ENCODE measurements around the gene CFAP58. TPM values are rescaled to one million over a fixed set of nuclear protein-coding genes. Genes with fewer than 3 reads are reported as not detected.

The CFAP58 gene
- under 1 TPM; 0.59 to 0.86 TPM for total RNA-seq

GRCh38 chr10:104353325-104354048 lies at the start of gene CFAP58:
Gene CFAP58, plus strand, starts transcription at chr10:104353833. Its CDS starts 65 bp downstream, at chr10:104353898.
- DNase-seq: peak; percentile 94
- Mint-ChIP-seq H3K9me3 (no peaks in the 10 kb centered on the region), H3K4me3 (peak within 1 kb of the TSS; percentile 5), H3K27me3 (ENCODE audit: low read depth) (no peaks in the 10 kb centered on the region), H3K4me1 (ENCODE audit: low read depth) (no peaks in the 10 kb centered on the region), H3K36me3 (ENCODE audit: low read depth) (no peaks in the 10 kb centered on the region), H3K27ac (peak within 1 kb of the TSS; percentile 8)
- CTCF ChIA-PET: interaction anchor here (0.7 to 3.1 kb wide), 19 partner anchors 10 to 266 kb away, joined by 3 to 27 read pairs (median 4); no protein-coding TSS in a partner anchor
- intact Hi-C loops (cut with micrococcal nuclease): loop anchor here (1.0 to 5.0 kb wide), 4 partner anchors 84 to 436 kb away; partner anchors contain the start of genes GSTO2, SFR1 and STN1

- no peak overlapping the region for H3K27ac Mint-ChIP-seq
- H3K27me3 Mint-ChIP-seq (ENCODE audit: low read depth): peaks cover 3% of the 10 kb centered on the region
- H3K9me3 Mint-ChIP-seq: no peaks in the 10 kb centered on the region
- CTCF ChIA-PET: interaction anchor here (0.6 to 13.4 kb wide), 7 partner anchors 10 to 50 kb away, joined by 4 to 201 read pairs (median 63); partner anchors contain the start of genes CFAP58 and ITPRIP
- peaks cover 63% of the 10 kb centered on the region for H3K4me1 Mint-ChIP-seq (ENCODE audit: low read depth)
- intact Hi-C loops (cut with micrococcal nuclease): no loop called here
- H3K4me3 Mint-ChIP-seq: no peak overlapping the region
- no peak for DNase-seq
- peaks cover 2% of the 10 kb centered on the region for H3K36me3 Mint-ChIP-seq (ENCODE audit: low read depth)
Observed at GRCh38 chr10:104304356-104304745, 49.3 kb upstream of the CFAP58 start.

GRCh38 chr10:104304927-104305326 lies 48.7 kb upstream of the CFAP58 start:
- no peak for DNase-seq
- CTCF ChIA-PET: interaction anchor here (1.0 to 13.4 kb wide), 8 partner anchors 10 to 49 kb away, joined by 4 to 201 read pairs (median 46); partner anchors contain the start of genes CFAP58 and ITPRIP
- Mint-ChIP-seq H3K4me1 (ENCODE audit: low read depth) (peaks cover 65% of the 10 kb centered on the region), H3K4me3 (no peak overlapping the region), H3K27ac (no peak overlapping the region), H3K36me3 (ENCODE audit: low read depth) (peaks cover 5% of the 10 kb centered on the region), H3K27me3 (ENCODE audit: low read depth) (peaks cover 3% of the 10 kb centered on the region), H3K9me3 (no peaks in the 10 kb centered on the region)
- intact Hi-C loops (cut with micrococcal nuclease): loop anchor here (1.0 kb wide), 2 partner anchors 14 to 45 kb away; no protein-coding TSS in a partner anchor

GRCh38 chr10:104306897-104307296 lies 46.7 kb upstream of the CFAP58 start:
- Mint-ChIP-seq H3K27ac (no peak overlapping the region), H3K9me3 (no peaks in the 10 kb centered on the region), H3K4me1 (ENCODE audit: low read depth) (peaks cover 58% of the 10 kb centered on the region), H3K36me3 (ENCODE audit: low read depth) (peaks cover 5% of the 10 kb centered on the region), H3K4me3 (no peak overlapping the region), H3K27me3 (ENCODE audit: low read depth) (peaks cover 3% of the 10 kb centered on the region)
- DNase-seq: no peak
- intact Hi-C loops (cut with micrococcal nuclease): no loop called here
- CTCF ChIA-PET: interaction anchor here (0.5 to 13.4 kb wide), 10 partner anchors 8 to 274 kb away, joined by 3 to 201 read pairs (median 26); partner anchors contain the start of genes CFAP58, GSTO1 and ITPRIP

- peaks cover 3% of the 10 kb centered on the region for H3K27me3 Mint-ChIP-seq (ENCODE audit: low read depth)
- no peaks in the 10 kb centered on the region for H3K9me3 Mint-ChIP-seq
- no peak overlapping the region for H3K4me3 Mint-ChIP-seq
- no peak for DNase-seq
- intact Hi-C loops (cut with micrococcal nuclease): loop anchor here (1.0 kb wide), 4 partner anchors 14 to 40 kb away; partner anchors contain the start of gene ITPRIP
- peak overlapping the region; percentile 89 for H3K27ac Mint-ChIP-seq
- H3K4me1 Mint-ChIP-seq (ENCODE audit: low read depth): peaks cover 62% of the 10 kb centered on the region
- CTCF ChIA-PET: interaction anchor here (0.6 to 13.4 kb wide), 9 partner anchors 13 to 53 kb away, joined by 3 to 201 read pairs (median 30); partner anchors contain the start of genes CFAP58, GSTO1 and ITPRIP
- peaks cover 14% of the 10 kb centered on the region for H3K36me3 Mint-ChIP-seq (ENCODE audit: low read depth)
Observed at GRCh38 chr10:104307576-104308438, 45.8 kb upstream of the CFAP58 start.

GRCh38 chr10:104308439-104308903 lies 45.2 kb upstream of the CFAP58 start:
- H3K36me3 Mint-ChIP-seq (ENCODE audit: low read depth): peaks cover 19% of the 10 kb centered on the region
- H3K4me3 Mint-ChIP-seq: peak overlapping the region; percentile 17
- CTCF ChIA-PET: interaction anchor here (4.1 to 13.4 kb wide), 3 partner anchors 14 to 40 kb away, joined by 67 to 201 read pairs (median 177); partner anchors contain the start of gene ITPRIP
- H3K9me3 Mint-ChIP-seq: no peaks in the 10 kb centered on the region
- peaks cover 60% of the 10 kb centered on the region for H3K4me1 Mint-ChIP-seq (ENCODE audit: low read depth)
- DNase-seq: peak; percentile 58
- peak overlapping the region; percentile 89 for H3K27ac Mint-ChIP-seq
- peaks cover 3% of the 10 kb centered on the region for H3K27me3 Mint-ChIP-seq (ENCODE audit: low read depth)
- intact Hi-C loops (cut with micrococcal nuclease): loop anchor here (1.0 kb wide), 4 partner anchors 14 to 40 kb away; partner anchors contain the start of gene ITPRIP

GRCh38 chr10:104309980-104310978 lies 43.4 kb upstream of the CFAP58 start:
- CTCF ChIA-PET: interaction anchor here (1.5 to 13.4 kb wide), 4 partner anchors 11 to 36 kb away, joined by 4 to 201 read pairs (median 6); no protein-coding TSS in a partner anchor
- DNase-seq: no peak
- Mint-ChIP-seq H3K27me3 (ENCODE audit: low read depth) (peaks cover 3% of the 10 kb centered on the region), H3K27ac (no peak overlapping the region), H3K4me3 (no peak overlapping the region), H3K36me3 (ENCODE audit: low read depth) (peaks cover 24% of the 10 kb centered on the region), H3K9me3 (no peaks in the 10 kb centered on the region), H3K4me1 (ENCODE audit: low read depth) (peaks cover 52% of the 10 kb centered on the region)
- intact Hi-C loops (cut with micrococcal nuclease): no loop called here

- H3K4me3 Mint-ChIP-seq: no peak overlapping the region
- H3K9me3 Mint-ChIP-seq: no peaks in the 10 kb centered on the region
- no peaks in the 10 kb centered on the region for H3K27me3 Mint-ChIP-seq (ENCODE audit: low read depth)
- peaks cover 45% of the 10 kb centered on the region for H3K4me1 Mint-ChIP-seq (ENCODE audit: low read depth)
- CTCF ChIA-PET: interaction anchor here (1.2 to 13.4 kb wide), 4 partner anchors 10 to 43 kb away, joined by 4 to 201 read pairs (median 6); partner anchors contain the start of gene CFAP58
- intact Hi-C loops (cut with micrococcal nuclease): no loop called here
- no peak for DNase-seq
- H3K36me3 Mint-ChIP-seq (ENCODE audit: low read depth): peaks cover 30% of the 10 kb centered on the region
- H3K27ac Mint-ChIP-seq: no peak overlapping the region
Observed at GRCh38 chr10:104311184-104311720, 42.4 kb upstream of the CFAP58 start.

- CTCF ChIA-PET: interaction anchor here (1.1 to 13.4 kb wide), 4 partner anchors 9 to 34 kb away, joined by 3 to 201 read pairs (median 6); partner anchors contain the start of gene ITPRIP
- no peak overlapping the region for H3K27ac Mint-ChIP-seq
- intact Hi-C loops (cut with micrococcal nuclease): no loop called here
- DNase-seq: no peak
- peaks cover 38% of the 10 kb centered on the region for H3K4me1 Mint-ChIP-seq (ENCODE audit: low read depth)
- no peaks in the 10 kb centered on the region for H3K27me3 Mint-ChIP-seq (ENCODE audit: low read depth)
- peaks cover 28% of the 10 kb centered on the region for H3K36me3 Mint-ChIP-seq (ENCODE audit: low read depth)
- no peaks in the 10 kb centered on the region for H3K9me3 Mint-ChIP-seq
- no peak overlapping the region for H3K4me3 Mint-ChIP-seq
Observed at GRCh38 chr10:104314591-104315485, 38.8 kb upstream of the CFAP58 start.

GRCh38 chr10:104315486-104315921 lies 38.1 kb upstream of the CFAP58 start:
- intact Hi-C loops (cut with micrococcal nuclease): no loop called here
- Mint-ChIP-seq H3K4me1 (ENCODE audit: low read depth) (peaks cover 38% of the 10 kb centered on the region), H3K27me3 (ENCODE audit: low read depth) (no peaks in the 10 kb centered on the region), H3K36me3 (ENCODE audit: low read depth) (peaks cover 28% of the 10 kb centered on the region), H3K4me3 (no peak overlapping the region), H3K9me3 (no peaks in the 10 kb centered on the region), H3K27ac (no peak overlapping the region)
- no peak for DNase-seq
- CTCF ChIA-PET: interaction anchor here (1.4 to 2.5 kb wide), 2 partner anchors 10 to 16 kb away, joined by 3 to 9 read pairs; no protein-coding TSS in a partner anchor

All from activated naive CD4-positive, alpha-beta T cell treated with anti-CD3 and anti-CD28 coated beads for 36 hours (primary cell).